Vagina (tissue), 2 donors: ENCODE results near the gene ENTPD5. TPM values are rescaled to one million over a fixed set of nuclear protein-coding genes. Genes with fewer than 3 reads are reported as not detected.
A peak's percentile ranks its signal among the peaks of the same experiment; 100 is the strongest.

ENCODE experiments used
- DNase-seq, 2 donors: peaks; one replicate each; pipeline ENCODE4 v3.0.0-alpha.2; 2017; ENCODE audit errors: extremely low spot score in 2 of 2
- H3K27ac ChIP-seq: fragments of 200-600 bp; sonication (generic); one replicate; pipeline ENCODE4 v1.5.1; 2019
- H3K27me3 ChIP-seq: fragments of 200-600 bp; sonication (generic); one replicate; pipeline ENCODE4 v1.5.1; 2019
- H3K36me3 ChIP-seq, 2 donors: fragments of 200-600 bp; sonication (generic); one replicate each; pipeline ENCODE4 v1.5.1; 2017 to 2019
- H3K4me1 ChIP-seq: fragments of 200-600 bp; sonication (generic); one replicate; pipeline ENCODE4 v1.5.1; 2019
- H3K4me3 ChIP-seq, 2 donors: fragments of 200-600 bp; sonication (generic); 1 replicate in 1 of 2; 2 replicates in 1 of 2; pipeline ENCODE4 v1.5.1; 2016 to 2019
- H3K9me3 ChIP-seq: fragments of 200-600 bp; sonication (generic); one replicate; pipeline ENCODE4 v1.5.1; 2019
- POLR2A ChIP-seq, 2 donors: fragments of 450-650 bp; IDR thresholded peaks; one replicate each; pipeline ENCODE4 v1.6.1; 2017; ENCODE audit warnings: antibody characterized with exemption in 2 of 2, mild to moderate bottlenecking in 2 of 2, moderate library complexity in 2 of 2
- POLR2AphosphoS5 ChIP-seq, 2 donors: sonication (generic); formaldehyde crosslinking; IDR thresholded peaks; one replicate each; pipeline ENCODE4 v1.9.0; 2017; ENCODE audit warnings: antibody characterized with exemption in 2 of 2, mild to moderate bottlenecking in 2 of 2, low read depth in 1 of 2; ENCODE audit not compliant: insufficient read depth in 1 of 2
- intact Hi-C: fragments of 100-400 bp; cut with DNase I; formaldehyde crosslinking; loops from one replicate; pipeline ENCODE4 v1.15.1; 2023
- total RNA-seq: library from RNA; depleted of rRNA; stranded (reverse); fragments of >200 nt; gene quantifications from one replicate; pipeline ENCODE4 v1.2.3, GENCODE V29; 2016
- TF ChIP-seq, protein P1 (sequence below), 3 experiments: fragments of 450-650 bp in 2 of 3; fragments of 200-600 bp in 1 of 3; sonication (generic) in 1 of 3; IDR thresholded peaks; one replicate each; pipeline ENCODE4 v1.5.1; 2017 to 2019; ENCODE audit warnings: antibody characterized with exemption in 3 of 3, mild to moderate bottlenecking in 2 of 3, moderate library complexity in 2 of 3

Gene ENTPD5
- total RNA-seq, 1 donor from 2014 or later, result 8.6 TPM

DNA sequence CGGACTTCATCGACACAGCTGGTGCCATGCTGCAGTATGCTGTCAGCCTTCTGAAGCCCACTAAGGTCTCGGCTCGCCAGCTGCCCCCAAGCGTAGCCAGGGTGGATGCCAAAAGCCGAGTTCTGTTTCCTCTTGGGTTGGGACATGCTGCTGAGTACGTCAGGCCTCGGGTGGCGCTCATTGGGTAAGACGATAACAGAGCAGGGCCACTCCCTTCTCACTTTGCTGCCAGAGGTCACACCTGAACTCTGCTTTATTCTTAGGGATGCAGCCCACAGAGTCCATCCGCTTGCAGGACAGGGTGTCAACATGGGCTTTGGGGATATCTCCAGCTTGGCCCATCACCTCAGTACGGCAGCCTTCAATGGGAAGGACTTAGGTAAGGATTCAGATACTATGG lies 57.9 kb downstream of the ENTPD5 start:
- H3K36me3 ChIP-seq, result peaks cover 0 to 71% of the 10 kb centered on the region in 2 donors
- no peaks in the 10 kb centered on the region for H3K27me3 ChIP-seq
- H3K4me3 ChIP-seq, result no peak overlapping the region
- intact Hi-C loops, result no loop called here
- DNase-seq, result no peak
- H3K9me3 ChIP-seq, result no peaks in the 10 kb centered on the region
- no peaks in the 10 kb centered on the region for H3K4me1 ChIP-seq
- TF ChIP-seq POLR2AphosphoS5 (IDR thresholded peaks at IDR 0.05; ENCODE audit: insufficient read depth in 1 of 2, low read depth in 1 of 2) (no peak), POLR2A (IDR thresholded peaks at IDR 0.05) (no peak)
- TF ChIP-seq, protein P1, sequence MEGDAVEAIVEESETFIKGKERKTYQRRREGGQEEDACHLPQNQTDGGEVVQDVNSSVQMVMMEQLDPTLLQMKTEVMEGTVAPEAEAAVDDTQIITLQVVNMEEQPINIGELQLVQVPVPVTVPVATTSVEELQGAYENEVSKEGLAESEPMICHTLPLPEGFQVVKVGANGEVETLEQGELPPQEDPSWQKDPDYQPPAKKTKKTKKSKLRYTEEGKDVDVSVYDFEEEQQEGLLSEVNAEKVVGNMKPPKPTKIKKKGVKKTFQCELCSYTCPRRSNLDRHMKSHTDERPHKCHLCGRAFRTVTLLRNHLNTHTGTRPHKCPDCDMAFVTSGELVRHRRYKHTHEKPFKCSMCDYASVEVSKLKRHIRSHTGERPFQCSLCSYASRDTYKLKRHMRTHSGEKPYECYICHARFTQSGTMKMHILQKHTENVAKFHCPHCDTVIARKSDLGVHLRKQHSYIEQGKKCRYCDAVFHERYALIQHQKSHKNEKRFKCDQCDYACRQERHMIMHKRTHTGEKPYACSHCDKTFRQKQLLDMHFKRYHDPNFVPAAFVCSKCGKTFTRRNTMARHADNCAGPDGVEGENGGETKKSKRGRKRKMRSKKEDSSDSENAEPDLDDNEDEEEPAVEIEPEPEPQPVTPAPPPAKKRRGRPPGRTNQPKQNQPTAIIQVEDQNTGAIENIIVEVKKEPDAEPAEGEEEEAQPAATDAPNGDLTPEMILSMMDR (IDR thresholded peaks at IDR 0.05), result no peak
- no peak overlapping the region for H3K27ac ChIP-seq

DNA sequence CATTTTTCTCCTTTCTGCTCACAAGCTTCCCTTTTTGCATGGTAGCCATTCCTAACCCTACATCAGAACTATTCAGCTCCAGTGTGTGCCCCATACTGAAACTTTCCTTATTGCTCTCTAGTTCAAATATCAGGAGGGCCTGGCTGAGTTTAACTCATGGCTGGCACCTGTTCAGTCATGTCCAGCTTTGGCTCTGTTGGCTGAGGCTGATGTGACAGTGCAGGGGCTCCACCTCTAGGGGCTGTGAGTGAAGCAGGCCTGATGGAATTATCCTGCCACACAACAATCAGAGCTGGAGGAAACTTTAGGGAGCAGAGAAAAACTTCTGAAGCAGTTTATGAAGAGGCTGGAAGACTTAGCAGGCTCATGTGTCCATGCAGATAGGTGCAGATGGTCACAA lies 60.5 kb downstream of the ENTPD5 start:
- Histone ChIP-seq H3K4me3 (no peak overlapping the region), H3K4me1 (no peaks in the 10 kb centered on the region), H3K27ac (no peak overlapping the region), H3K36me3 (peaks cover 0 to 87% of the 10 kb centered on the region in 2 donors), H3K9me3 (no peaks in the 10 kb centered on the region), H3K27me3 (no peaks in the 10 kb centered on the region)
- no peak for TF ChIP-seq POLR2AphosphoS5 (IDR thresholded peaks at IDR 0.05; ENCODE audit: insufficient read depth in 1 of 2, low read depth in 1 of 2)
- TF ChIP-seq, protein P1 (IDR thresholded peaks at IDR 0.05), result no peak
- no peak for TF ChIP-seq POLR2A (IDR thresholded peaks at IDR 0.05)
- DNase-seq, result no peak
- intact Hi-C loops, result no loop called here

DNA sequence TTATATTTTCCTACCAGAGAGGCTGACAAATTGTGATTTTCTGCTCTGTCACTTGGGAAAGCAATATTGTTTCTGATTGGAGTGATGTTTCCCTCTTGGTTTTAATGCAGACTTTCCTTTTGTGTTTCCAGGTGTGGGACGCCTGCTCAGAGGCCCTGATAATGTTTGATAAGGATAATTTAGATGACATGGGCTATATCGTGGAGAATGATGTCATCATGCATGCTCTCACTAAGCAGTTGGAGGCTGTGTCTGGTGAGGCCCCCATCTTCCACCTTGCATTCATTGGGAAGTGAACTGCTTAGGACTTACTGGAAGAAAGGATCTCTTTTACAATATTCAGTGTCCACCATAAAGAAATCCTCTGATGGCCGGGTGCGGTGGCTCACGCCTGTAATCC lies 63.4 kb downstream of the ENTPD5 start:
- intact Hi-C loops, result no loop called here
- Histone ChIP-seq H3K27me3 (no peaks in the 10 kb centered on the region), H3K4me1 (peaks cover 6% of the 10 kb centered on the region), H3K4me3 (no peak overlapping the region), H3K9me3 (no peaks in the 10 kb centered on the region), H3K27ac (no peak overlapping the region), H3K36me3 (peaks cover 0 to 67% of the 10 kb centered on the region in 2 donors)
- DNase-seq, result no peak
- TF ChIP-seq, protein P1 (IDR thresholded peaks at IDR 0.05), result no peak
- TF ChIP-seq POLR2A (IDR thresholded peaks at IDR 0.05) (no peak), POLR2AphosphoS5 (IDR thresholded peaks at IDR 0.05; ENCODE audit: insufficient read depth in 1 of 2, low read depth in 1 of 2) (no peak)

DNA sequence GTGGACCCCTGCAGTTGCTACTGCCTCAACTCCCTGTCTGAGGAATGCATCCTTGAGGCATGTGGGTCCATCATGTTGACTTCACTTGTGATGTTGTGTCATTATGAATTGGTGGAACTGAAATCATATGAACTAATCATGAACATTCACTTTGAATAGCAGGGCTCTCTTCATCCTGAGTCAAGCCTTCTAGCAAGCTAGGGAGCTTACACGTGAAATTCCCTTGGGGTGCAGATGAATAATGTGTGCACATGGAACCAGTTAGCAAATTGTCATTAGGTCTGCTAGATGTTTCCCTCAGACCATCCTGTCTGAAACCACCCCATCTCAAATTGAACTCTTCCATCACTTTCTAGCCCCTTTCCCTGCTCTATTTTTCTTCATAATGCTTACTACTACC lies 65.4 kb downstream of the ENTPD5 start:
- H3K27me3 ChIP-seq, result no peaks in the 10 kb centered on the region
- H3K27ac ChIP-seq, result no peak overlapping the region
- intact Hi-C loops, result no loop called here
- no peak overlapping the region for H3K4me3 ChIP-seq
- H3K4me1 ChIP-seq, result peaks cover 13% of the 10 kb centered on the region
- TF ChIP-seq POLR2AphosphoS5 (IDR thresholded peaks at IDR 0.05; ENCODE audit: insufficient read depth in 1 of 2, low read depth in 1 of 2), result no peak
- TF ChIP-seq, protein P1 (IDR thresholded peaks at IDR 0.05), result no peak
- H3K9me3 ChIP-seq, result no peaks in the 10 kb centered on the region
- DNase-seq, result no peak
- H3K36me3 ChIP-seq, result peaks cover 0 to 48% of the 10 kb centered on the region in 2 donors

DNA sequence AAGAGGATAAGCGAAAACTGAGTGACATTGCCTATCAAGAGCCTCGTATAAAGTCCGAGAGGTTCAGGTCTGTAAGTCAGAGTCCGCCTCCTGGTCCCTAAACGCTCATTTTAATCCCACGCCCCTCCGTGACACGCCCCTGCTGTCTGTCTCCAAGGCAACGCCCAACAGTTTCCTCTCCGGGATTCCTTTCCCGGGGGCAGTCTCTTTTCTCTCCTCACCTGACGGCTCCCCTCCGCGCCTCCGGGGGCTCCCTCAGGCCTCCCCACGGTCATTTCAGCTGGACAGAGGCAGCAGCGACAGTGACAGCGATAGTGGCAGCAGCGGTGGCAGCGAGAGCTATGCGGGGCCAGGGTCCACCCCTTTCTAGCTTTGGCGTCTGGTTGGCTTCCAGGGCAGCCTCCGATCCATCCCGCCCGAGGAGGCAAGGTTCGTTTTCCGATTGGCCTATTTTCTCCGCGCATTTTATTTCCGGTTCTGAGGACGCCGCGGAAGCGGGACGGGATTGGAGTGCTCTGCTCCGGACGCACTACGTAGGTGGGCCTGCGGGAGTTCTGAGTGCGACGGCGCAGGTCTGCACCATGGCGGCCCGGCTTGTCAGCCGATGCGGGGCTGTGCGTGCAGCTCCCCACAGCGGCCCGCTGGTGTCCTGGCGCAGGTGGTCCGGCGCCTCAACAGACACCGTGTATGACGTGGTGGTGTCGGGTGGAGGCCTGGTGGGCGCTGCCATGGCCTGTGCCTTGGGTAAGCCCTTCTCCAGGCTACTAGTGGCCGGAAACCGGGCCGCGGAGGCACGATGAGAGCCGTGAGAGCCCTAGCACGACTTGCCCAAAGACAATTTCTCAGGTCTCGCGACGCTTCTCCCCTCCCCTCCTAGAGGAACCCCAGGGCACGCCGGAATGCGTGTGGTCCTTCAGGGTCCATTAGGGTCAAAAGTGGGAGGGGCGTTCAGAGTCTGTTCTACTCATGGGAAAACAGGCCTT lies 69.0 kb downstream of the ENTPD5 start, which contains the start of the genes COQ6 and FAM161B:
COQ6 (plus strand) TSS at position 551 of the 983 bp plus-strand sequence; CDS start at position 582, 31 bp downstream.
FAM161B (minus strand) TSS at position 343 of the 983 bp plus-strand sequence; CDS start at position 275, 68 bp downstream.
- Histone ChIP-seq H3K4me3 (peak within 1 kb of the TSS; percentile 62 to 73), H3K4me1 (peaks cover 13% of the 10 kb centered on the region), H3K36me3 (peaks cover 0 to 17% of the 10 kb centered on the region in 2 donors), H3K27ac (peak within 1 kb of the TSS; percentile 46), H3K27me3 (no peaks in the 10 kb centered on the region), H3K9me3 (no peaks in the 10 kb centered on the region)
- intact Hi-C loops, result no loop called here
- peak; percentile 96 for DNase-seq
- TF ChIP-seq, protein P1 (IDR thresholded peaks at IDR 0.05), result no peak
- TF ChIP-seq POLR2A (IDR thresholded peaks at IDR 0.05), result peak in 1 of 2 donors; percentile 13
- peak; percentile 93 to 94 for TF ChIP-seq POLR2AphosphoS5 (IDR thresholded peaks at IDR 0.05; ENCODE audit: insufficient read depth in 1 of 2, low read depth in 1 of 2)
